ENCODE data around the gene TMEM221.

GRCh38 chr19:17406046-17406886 is 42.2 kb downstream of the TMEM221 start:
- TF ChIP-seq CTCF (IDR thresholded peaks at IDR 0.05) = no peak
- no peak for TF ChIP-seq POLR2AphosphoS5 (IDR thresholded peaks at IDR 0.05; ENCODE audit: insufficient read depth in 1 of 2, low read depth in 1 of 2)
